GM12874 (cell line): ENCODE data around the gene TTC27.

Experiments
- TF ChIP-seq, protein P1 (sequence below): IDR thresholded peaks from 2 replicates; pipeline ENCODE4 v1.5.1; 2011; ENCODE audit warnings: low read depth, mild to moderate bottlenecking, control low read depth, low read length, moderate library complexity; ENCODE audit not compliant: insufficient read depth

Gene TTC27

DNA sequence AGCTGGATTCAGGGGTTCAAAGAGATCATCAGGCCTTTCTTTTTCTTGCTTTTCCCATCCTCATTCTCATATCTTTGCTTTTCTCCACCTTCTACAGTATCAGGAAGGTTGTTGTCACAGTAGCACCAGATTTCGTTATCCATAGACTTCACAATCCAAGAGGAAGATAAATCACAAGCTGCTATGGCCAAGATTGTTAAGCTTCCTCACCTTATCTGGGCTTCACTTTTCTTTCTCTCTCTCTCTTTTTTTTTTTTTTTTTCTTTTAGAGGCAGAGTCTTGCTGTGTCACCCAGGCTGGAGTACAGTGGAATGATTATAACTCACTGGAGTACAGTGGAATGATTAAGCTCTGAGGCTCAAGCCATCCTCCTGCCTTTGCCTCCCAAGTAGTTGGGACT, 93.5 kb downstream of the TTC27 start:
- TF ChIP-seq, protein P1, sequence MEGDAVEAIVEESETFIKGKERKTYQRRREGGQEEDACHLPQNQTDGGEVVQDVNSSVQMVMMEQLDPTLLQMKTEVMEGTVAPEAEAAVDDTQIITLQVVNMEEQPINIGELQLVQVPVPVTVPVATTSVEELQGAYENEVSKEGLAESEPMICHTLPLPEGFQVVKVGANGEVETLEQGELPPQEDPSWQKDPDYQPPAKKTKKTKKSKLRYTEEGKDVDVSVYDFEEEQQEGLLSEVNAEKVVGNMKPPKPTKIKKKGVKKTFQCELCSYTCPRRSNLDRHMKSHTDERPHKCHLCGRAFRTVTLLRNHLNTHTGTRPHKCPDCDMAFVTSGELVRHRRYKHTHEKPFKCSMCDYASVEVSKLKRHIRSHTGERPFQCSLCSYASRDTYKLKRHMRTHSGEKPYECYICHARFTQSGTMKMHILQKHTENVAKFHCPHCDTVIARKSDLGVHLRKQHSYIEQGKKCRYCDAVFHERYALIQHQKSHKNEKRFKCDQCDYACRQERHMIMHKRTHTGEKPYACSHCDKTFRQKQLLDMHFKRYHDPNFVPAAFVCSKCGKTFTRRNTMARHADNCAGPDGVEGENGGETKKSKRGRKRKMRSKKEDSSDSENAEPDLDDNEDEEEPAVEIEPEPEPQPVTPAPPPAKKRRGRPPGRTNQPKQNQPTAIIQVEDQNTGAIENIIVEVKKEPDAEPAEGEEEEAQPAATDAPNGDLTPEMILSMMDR: no peak

DNA sequence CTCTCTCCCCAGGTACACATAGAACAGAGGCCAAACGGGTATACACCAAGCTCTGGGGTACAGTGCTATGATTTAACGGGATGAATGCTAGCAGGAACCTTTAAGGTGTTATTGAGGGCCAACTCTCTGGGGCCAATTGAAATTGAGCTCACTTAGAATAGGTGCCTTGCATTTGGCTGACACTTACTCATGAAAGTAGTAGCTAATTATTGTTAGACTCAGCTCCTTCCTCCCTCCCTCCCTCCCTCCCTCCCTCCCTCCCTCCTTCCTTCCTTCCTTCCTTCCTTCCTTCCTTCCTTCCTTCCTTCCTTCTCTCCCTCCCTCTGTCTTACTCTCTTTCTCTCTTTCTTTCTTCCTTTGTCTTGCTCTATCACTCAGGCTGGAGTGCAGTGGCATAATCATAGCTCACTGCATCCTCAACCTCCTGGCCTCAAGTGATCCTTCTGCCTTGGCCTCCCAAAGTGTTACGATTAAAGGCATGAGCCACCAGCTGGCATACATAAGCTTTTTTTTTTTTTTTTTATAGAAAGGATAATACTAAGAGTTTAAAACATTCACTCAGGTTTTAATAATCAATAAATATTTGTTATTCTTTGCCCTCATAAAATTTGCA, 95.7 kb downstream of the TTC27 start:
- TF ChIP-seq, protein P1: no peak

DNA sequence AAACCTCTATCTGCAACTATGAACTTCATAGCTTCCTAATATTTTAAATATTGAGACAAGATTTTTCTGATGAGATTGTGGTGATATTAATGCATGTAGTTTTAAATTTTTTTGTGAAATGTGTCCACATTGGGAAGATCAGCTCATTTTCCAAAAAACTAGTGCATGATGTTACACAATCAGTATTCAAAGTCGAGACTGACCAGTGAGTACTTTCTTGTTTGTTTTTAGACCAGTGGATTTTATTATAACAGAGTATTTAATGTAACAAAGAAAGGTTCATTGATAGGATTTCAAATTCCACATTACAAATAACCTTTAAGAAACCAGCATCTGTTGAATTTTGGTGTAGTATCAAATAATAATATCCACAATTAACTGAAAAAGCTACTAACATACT, 99.3 kb downstream of the TTC27 start:
- TF ChIP-seq, protein P1: no peak

DNA sequence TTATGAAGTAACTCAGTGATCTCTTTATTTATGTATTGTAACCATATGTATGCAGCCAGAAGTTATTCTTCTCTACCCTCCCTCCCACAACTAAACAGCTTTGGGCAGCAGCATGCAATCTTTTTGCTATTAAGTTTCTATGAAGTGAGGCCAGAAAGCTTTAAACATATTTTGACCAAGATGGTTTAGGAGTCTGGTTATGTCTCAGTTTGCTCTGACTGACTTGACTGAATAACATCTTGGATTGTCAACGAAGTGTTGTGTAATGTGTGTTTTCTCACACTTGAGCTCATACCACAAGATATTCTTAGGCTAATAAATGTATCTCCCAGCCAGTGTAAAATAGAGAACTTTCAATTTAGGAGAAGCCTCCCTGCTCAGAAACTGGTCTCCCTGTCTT, 104.3 kb downstream of the TTC27 start:
- TF ChIP-seq, protein P1: no peak

DNA sequence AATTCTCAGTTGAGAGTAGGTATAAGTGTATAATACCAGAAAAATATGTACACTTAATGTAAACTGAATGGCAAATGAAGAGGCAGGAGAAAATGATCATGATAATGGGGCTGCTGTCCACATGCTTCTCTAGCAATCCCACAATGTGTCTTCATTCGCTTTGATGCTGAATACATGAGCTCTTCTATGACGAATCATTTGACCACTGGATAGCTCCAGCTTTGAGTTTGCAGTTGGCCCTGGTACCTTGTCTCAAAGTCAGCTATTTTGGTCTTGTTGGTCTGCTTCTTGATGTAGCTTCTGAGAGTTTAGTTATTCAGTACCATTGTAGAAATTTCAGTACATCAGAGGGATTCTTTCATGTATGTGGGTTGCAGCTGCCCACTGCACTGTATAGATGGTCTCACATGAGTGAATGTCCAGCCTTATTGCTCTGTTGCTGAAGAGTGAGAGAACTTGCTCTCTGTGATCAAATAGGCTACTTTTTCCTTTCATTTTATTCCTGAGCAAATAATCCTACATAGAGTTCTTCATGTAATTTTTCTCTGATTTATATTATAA, 105.1 kb downstream of the TTC27 start:
- TF ChIP-seq, protein P1: no peak

DNA sequence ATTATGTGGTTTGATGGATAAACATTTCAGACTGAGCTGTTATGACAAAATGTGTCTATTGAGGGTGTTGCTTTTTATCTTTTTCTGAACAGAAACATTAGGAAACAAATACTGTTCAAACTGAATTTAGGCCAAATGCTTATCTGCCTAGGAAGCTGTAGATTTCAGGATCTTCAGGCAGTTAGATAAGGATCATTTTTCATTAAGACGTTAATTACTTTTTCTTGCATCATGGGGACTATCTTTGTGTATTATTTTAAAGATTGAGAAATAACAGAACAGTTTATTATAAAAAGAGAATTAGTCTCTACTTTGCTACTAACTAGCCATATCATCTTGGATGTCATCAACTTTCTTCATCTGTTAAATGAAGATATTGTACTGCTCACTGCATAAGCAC, 107.5 kb downstream of the TTC27 start:
- TF ChIP-seq, protein P1: no peak

DNA sequence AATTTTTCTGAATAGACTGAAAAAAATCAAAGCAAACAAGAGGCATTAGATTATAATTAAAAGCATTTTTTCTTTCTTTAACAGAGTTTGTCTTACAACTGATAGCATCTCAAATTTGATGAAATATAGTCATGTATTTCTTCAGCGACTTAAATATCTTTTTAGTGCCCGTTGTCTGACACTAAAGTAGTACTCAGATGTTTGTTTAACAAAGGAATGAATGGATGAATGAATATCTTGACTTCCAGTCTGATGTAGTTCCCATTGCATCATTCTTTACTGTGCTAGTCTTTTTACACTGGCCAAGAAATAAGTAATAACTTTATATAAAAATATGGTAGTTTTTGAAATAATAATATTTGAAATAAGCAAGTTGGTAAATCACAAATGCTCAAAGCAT, 111.1 kb downstream of the TTC27 start:
- TF ChIP-seq, protein P1: no peak

DNA sequence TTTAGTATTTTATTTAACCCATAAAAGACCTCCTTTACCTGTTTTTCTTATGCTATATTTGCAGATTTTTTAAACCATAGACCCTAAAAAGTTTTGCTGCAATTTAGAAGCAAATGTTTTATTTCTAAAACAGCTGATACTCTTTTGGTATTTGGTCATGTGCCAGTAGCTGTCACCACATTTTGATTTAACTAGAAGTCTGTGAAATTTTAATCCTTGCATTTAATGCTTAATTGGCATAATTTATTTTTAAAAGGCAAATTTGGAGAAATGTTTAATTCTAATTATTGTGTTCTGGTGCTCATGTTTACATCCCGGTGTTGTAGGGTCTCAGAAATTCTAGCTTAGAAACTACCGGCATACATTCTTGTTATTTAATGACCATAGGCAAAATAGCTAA, 111.8 kb downstream of the TTC27 start:
- TF ChIP-seq, protein P1: no peak
